Activated gamma-delta T cell treated with anti-CD3 and anti-CD28 coated beads, Interleukin-2, amount 50 U/mL, for 16 hours (primary cell): ENCODE data around the gene CTNNA2.

ENCODE experiments used
- DNase-seq: peaks from one replicate; pipeline ENCODE4 v3.0.0-alpha.2; 2020; ENCODE audit warnings: low read depth

Gene CTNNA2

GRCh38 chr2:80291656-80292055 lies 778.8 kb downstream of the CTNNA2 start:
- DNase-seq = no peak

- DNase-seq = no peak
These were observed 779.6 kb downstream of the CTNNA2 start for GRCh38 chr2:80292474-80292873.

- DNase-seq = no peak
These were observed 780.2 kb downstream of the CTNNA2 start for GRCh38 chr2:80293039-80293438.

DNA sequence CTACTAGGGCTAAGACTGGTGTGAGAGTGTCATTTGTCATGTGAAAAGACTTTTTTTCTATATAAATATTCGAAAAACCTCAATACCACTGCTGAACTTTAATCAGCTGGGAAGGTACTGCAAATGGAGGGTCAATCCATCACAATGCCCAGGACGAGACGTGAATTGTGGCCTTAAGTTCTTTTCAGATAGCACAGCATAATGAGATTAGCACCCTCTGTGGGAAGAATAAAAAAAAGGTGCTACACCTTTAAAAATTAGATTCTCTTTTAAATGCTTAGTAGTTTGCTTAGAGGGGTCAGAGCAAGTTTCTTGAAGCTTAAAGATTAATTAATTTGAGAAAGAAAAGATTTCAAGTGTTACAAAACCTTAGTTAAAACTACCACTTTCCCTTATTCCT lies 786.1 kb downstream of the CTNNA2 start:
- DNase-seq = no peak

DNA sequence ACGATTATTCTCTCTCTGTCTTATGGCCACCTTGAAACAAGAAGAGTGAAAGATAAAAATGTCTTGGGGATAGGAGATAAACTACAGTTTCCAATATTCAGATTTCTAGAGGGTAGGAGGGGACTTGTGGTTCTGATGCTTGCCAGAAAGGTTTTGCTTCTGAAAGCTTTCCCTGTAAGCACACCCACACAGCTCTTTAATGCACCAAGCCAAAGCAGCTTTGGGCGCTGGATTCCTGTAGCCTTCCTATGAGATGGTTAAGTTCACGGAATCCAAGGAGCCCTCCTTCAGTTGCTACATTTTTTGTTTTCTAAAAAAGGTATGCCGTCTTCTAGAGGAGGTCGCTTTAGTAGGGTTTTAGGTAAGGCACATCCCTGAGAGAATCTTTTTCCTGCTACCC lies 786.8 kb downstream of the CTNNA2 start:
- no peak for DNase-seq

DNA sequence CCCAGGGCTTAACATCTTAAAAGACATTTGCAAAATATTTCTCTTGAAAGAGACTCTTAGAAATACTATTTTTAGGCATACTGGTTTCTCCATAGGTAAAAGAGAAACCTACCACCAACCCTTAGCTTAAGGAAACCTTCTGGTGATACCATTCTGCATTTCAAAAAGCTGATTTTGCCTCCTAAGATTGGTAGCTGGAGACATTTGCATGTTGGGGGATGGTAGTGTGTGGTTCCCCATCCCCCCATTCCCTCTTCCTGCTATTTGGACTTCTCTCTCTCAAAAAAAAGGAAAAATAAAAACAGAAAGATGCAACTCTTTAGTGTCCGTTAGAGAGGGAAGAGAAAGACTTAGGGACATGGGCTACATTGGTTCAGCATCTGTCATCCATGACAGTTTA lies 787.5 kb downstream of the CTNNA2 start:
- DNase-seq = no peak

DNA sequence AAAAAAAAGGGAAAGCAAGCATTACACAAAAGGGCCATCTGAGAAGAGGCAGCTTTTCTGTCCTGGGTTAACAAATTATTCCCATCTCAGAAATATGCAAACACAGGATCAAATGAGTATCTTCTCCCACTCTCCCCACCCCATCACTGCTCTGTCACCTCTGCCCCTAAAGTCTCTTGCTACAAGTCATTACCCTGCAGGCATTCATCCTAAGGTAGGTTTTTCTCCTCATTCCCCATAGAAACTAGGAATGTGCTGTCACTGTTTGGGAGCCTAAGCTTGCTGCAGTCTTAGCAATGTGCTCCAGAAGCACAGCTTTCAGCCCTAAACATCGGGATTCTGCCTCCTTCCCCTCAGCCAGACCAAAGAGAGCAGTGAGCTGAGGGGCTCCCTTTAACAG lies 788.1 kb downstream of the CTNNA2 start:
- DNase-seq = no peak

DNA sequence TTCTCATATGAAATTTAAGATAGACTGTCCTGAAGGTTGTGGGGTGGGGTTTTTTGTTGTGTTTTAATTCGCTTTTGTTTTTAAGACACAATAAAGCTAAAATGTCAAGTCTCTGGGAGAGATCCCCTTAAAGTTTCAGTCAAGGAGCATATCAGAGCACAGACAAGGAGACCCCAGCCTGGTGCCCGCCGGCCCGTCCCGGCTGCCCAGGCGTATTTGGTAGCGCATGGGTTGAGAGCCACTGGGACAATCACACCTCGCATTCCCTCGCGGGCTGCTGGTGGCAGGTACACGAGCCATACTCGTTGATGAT lies 789.1 kb downstream of the CTNNA2 start:
- DNase-seq = no peak

DNA sequence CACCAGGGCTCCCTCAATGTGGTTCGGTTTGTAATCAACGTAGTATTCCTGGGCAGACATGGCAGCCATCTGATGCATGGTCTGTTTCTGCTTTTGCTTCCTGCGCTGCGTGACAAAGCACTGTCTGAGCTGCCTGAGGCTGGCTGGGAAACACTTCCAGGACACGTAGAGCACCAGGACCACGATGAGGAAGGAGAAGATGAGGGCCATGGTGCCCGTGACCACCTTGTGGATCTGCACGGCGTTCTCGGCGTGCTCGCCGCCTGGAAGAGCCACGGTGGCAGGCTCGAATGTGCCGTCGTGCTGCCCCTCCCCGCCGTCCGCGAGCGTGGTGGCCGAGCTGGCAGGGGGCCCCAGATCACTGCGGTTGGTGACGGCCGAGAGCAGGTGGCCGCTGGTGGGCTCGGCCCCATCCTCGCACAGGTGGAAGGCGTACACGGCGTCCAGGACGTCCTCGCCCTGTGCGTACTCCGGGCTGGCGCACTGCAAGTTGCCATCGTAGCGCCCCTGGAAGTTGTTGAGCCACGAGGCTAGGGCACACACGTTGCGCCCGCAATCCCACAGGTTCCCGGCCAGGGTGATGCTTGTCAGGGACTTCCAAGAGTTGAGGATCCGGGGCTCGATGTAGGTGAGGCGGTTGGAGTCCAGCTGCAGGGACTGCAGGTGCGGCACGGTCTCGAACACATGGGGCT lies 789.6 kb downstream of the CTNNA2 start:
- no peak for DNase-seq

GRCh38 chr2:80303006-80303908 lies 790.4 kb downstream of the CTNNA2 start:
- no peak for DNase-seq

GRCh38 chr2:80303909-80304837 lies 791.3 kb downstream of the CTNNA2 start, which contains the start of gene LRRTM1:
Gene LRRTM1, minus strand, starts transcription at chr2:80304752. Its CDS starts 933 bp downstream, at chr2:80303819.
- no peak for DNase-seq

GRCh38 chr2:80311304-80311703 lies 798.5 kb downstream of the CTNNA2 start:
- DNase-seq = no peak

DNA sequence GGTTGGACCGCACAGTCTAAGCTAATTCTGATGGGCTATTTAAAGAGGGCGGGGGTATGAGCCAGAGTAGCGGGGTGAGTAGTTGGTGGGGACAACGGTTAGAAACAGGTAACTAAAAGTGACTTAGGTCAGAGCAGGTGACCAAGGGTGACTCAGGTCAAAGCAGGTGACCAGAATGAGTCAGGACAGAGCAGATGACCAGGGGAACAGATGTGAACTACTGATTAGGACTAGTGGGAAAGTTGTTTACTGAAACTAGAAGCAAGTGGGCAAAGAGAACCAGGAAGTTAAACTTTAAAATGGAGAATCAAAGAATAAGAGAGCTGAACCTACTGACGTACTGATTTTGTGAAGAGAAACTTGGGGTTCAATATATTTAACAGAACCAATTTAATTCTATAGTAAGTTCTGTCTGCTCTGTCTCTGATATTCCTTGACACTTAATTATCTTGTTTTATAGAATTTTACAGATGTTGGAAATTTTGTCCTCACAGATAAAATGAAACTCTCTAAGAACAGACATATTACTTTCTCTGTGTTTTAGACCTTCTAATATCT lies 799.5 kb downstream of the CTNNA2 start:
- no peak for DNase-seq

- DNase-seq = no peak
These were observed 809.6 kb downstream of the CTNNA2 start for GRCh38 chr2:80322311-80322920.

GRCh38 chr2:80322958-80323357 lies 810.1 kb downstream of the CTNNA2 start:
- DNase-seq = no peak

DNA sequence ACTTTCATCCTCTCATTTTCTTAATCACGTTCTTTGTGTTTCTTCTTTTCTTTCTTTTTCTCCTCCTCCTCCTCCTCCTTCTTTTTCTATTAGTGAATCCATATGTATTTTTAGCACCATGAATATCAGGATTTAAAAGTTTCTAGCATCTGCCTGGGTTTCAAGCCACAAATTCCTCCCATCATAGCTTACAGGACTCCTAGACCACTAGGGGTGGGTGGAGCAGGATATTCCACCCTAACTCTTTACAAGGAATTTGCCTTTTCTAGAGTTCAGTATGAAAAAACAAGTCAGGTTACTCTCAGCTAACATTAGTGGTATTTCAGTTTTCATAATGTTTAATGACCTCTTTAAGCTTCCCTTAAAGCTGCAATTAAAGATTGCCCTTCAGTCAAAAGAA lies 810.8 kb downstream of the CTNNA2 start:
- no peak for DNase-seq

GRCh38 chr2:80324525-80324924 lies 811.7 kb downstream of the CTNNA2 start:
- DNase-seq = no peak

DNA sequence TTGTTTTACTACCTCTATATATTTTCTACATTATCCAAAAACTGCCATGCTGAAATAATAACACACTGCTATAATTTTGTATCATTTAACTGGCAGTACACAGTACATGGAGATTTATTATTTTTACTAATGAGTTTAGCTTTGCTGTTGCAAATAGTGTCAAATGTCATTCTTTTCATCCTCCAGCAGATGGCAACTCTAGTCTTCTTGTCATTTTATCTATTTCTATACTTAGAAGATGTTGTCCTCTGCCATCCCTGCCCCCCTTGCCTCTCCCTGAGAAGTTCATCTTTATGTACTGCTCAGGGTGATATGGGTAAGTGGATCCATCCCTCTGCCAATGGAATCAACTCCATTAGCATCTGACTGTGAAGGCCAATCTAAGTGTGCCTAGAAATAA lies 813.4 kb downstream of the CTNNA2 start:
- DNase-seq = no peak

DNA sequence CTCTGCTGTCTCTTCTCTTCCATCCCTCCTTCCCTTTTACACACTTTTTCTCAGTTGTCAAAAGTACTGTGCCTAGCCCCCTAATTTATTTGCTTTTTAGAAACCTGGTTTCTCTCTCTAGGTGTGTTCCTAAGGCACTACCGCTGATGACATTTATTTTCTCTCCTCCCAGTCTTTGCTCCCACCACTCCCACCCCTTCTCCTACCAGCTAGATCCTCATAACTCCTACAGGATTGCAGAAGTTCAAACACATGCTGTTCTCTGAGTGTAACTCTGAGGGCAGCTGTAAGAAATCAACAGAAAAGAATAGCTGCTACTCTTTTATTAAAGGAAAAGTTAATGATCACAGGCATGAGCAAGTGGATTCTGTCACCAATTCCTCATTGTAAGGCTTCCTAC lies 814.0 kb downstream of the CTNNA2 start:
- no peak for DNase-seq

DNA sequence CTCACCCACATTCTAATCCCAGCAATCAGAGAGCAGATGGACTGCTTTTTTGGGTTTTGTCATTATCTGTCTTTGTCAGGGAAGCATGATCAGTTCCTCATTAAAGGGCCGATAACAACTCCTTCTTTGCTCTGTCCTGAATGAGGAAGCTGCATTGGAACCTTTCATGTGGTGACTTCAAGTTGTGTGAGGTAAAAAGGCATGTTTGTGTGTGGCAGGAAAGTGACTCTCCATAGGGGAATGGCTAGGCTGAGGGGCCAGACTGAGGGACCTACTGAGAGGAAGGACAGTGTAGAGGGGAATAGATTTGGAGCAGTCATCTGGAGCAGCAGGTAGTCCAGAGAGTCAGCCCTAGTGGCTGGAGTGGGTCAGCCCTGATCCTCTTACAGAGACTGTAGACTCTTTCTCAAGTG lies 815.3 kb downstream of the CTNNA2 start:
- DNase-seq = no peak

GRCh38 chr2:80329491-80329890 lies 816.6 kb downstream of the CTNNA2 start:
- DNase-seq = no peak
